Brain microvascular endothelial cell (primary cell): ENCODE data around the gene TBC1D24.

Experiments used
- DNase-seq: peaks from one replicate; pipeline ENCODE4 v3.0.0-alpha.2; 2020
- H3K27ac ChIP-seq: fragments of 250-450 bp; sonication (Bioruptor Pico); 2 replicates; pipeline ENCODE4 v1.5.1; 2020; ENCODE audit warnings: mild to moderate bottlenecking, moderate library complexity
- H3K27me3 ChIP-seq: fragments of 250-450 bp; sonication (Bioruptor Pico); replicated peaks from 2 replicates; pipeline ENCODE4 v1.5.1; 2020; ENCODE audit warnings: mild to moderate bottlenecking
- H3K36me3 ChIP-seq: fragments of 250-450 bp; sonication (Bioruptor Pico); replicated peaks from 2 replicates; pipeline ENCODE4 v1.5.1; 2020; ENCODE audit warnings: mild to moderate bottlenecking
- H3K4me3 ChIP-seq: 2 replicates; pipeline ENCODE4 v1.5.1; 2011; ENCODE audit warnings: low read depth, mild to moderate bottlenecking, control low read depth, low read length, moderate library complexity
- in situ Hi-C: cut with HindIII; loops from 2 replicates; pipeline ENCODE4 v1.10.0; 2017; ENCODE audit warnings: low sequenced_read_pairs, low pct_ligation_motif_present
- TF ChIP-seq, protein P1 (sequence below): IDR thresholded peaks from 2 replicates; pipeline ENCODE4 v1.5.1; 2011; ENCODE audit warnings: low read depth, mild to moderate bottlenecking, moderate library complexity, low read length, control low read depth, inconsistent platforms; ENCODE audit errors: missing control alignments

The TBC1D24 gene

DNA sequence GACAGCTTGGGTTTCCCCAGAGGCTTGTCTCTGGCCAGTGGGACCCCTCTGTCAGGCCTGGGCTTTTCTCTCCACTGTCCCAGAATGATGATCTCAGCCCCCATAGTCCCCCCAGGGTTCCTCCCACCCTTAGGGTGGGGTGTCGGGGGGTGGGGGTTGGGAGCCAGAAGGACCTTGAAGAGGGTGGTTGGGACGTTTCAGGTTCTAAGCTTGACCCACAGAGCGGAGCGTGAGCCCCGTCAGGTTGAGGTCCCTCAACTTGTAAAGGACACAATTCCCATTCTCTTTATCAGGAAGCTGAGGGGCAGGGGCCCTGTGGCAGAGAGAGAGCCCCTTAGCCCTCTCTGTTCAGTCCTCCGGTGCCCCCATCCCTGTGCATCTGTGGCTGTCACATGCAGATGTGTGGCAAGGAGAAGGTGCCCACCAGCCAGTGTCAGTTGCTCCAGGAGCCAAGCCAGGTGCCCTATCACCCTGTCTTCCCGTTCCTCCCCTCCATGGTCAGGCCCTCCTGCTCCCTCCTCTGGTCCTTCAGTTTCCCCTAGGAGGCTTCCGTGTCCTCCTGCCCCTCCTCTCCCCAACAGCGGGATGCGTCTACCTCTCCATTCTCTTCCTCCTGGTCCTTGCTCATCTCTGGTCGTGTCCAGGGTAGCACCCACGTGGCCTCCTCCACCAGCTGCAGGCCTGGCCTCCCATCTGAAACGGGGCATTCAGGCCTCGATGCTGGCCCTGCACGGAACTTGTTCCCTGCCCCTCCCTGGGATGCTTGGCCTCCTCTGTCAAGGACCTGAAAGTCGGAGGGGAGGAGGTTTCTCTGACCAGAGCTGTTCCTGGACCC is 5.3 kb upstream of the TBC1D24 start:
- Histone ChIP-seq H3K4me3 (no peak overlapping the region), H3K27me3 (no peaks in the 10 kb centered on the region)
- in situ Hi-C loops = no loop called here

DNA sequence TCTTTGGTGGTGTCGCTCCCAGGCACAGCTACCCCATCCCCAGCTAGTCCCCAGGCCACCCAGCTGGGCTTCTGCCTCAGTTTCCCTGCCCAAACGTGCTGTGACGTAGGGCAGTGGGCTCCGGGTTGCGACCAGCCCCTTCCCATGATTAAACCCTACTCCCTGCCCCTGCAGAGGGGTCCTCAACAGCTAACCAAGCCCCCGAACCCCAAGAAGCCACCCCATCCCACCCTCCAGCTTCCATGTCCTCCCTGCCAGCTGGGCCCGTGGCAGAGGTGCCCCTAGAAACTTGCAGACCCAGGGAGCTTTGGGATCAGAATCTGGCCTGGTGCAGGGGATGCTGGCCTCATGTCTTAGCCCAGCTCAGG is 4.7 kb upstream of the TBC1D24 start:
- TF ChIP-seq, protein P1, sequence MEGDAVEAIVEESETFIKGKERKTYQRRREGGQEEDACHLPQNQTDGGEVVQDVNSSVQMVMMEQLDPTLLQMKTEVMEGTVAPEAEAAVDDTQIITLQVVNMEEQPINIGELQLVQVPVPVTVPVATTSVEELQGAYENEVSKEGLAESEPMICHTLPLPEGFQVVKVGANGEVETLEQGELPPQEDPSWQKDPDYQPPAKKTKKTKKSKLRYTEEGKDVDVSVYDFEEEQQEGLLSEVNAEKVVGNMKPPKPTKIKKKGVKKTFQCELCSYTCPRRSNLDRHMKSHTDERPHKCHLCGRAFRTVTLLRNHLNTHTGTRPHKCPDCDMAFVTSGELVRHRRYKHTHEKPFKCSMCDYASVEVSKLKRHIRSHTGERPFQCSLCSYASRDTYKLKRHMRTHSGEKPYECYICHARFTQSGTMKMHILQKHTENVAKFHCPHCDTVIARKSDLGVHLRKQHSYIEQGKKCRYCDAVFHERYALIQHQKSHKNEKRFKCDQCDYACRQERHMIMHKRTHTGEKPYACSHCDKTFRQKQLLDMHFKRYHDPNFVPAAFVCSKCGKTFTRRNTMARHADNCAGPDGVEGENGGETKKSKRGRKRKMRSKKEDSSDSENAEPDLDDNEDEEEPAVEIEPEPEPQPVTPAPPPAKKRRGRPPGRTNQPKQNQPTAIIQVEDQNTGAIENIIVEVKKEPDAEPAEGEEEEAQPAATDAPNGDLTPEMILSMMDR = no peak
- in situ Hi-C loops = no loop called here
- Histone ChIP-seq H3K36me3 (no peaks in the 10 kb centered on the region), H3K27ac (no peak overlapping the region), H3K4me3 (no peak overlapping the region), H3K27me3 (no peaks in the 10 kb centered on the region)
- no peak for DNase-seq

More for the DNA sequence above, 5.3 kb upstream of the TBC1D24 start:
- DNase-seq = no peak
- TF ChIP-seq, protein P1 = no peak
- Histone ChIP-seq H3K27ac (no peak overlapping the region), H3K36me3 (no peaks in the 10 kb centered on the region)

DNA sequence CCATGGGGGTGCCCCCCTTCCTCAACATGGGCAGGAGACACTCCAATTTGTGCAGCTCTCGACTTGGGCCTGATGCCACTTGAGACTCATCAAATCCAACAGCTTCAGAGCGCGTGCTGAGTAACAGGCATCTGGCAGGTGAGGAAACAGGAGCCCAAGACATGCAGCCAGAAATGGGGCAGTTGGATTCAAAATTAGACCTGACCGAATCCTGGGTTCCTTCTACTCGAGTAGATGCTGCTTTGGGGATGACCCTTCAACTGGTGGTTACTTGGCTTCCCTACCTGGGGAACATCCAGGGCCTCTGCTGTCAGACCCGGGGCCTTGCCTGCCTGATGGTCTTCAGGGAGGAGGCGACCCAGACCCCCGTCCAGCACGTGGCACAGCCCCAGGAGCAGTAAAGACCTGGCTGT is 4.3 kb upstream of the TBC1D24 start:
- no peaks in the 10 kb centered on the region for H3K36me3 ChIP-seq
- in situ Hi-C loops = no loop called here
- TF ChIP-seq, protein P1 = no peak
- no peak overlapping the region for H3K27ac ChIP-seq
- H3K27me3 ChIP-seq = no peaks in the 10 kb centered on the region
- H3K4me3 ChIP-seq = no peak overlapping the region
- no peak for DNase-seq

DNA sequence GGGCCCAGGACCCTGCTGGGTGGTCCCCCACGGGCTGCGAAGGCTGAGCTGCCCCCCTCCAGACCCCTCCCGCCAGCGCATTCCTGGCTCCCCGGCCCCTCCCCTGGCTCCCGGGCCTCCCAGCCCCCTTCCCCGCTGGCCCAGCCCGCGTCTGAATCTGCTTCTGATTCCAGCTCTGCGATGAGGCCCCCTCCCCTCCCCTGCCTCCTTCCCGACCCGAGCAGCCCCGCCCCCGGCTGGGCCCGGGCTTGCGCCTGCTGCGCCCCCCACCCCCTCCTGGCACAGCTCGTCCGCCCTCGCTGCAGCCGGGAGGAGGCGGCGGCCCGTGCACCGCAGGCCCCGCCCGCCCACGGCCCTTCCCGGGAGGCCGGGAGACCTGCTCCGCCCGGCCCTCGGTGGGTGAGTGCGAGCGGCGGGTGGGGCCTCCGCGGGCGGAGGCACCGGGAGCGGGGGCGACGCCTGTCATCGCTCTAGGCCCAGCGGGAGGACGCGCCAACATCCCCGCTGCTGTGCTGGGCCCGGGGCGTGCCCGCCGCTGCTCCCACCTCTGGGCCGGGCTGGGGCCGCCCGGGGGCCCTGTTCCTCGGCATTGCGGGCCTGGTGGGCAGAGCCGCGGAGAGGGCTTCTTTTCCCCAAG is 3.8 kb upstream of the TBC1D24 start, which contains the start of gene NTN3:
TSS of gene NTN3 (plus strand) at position 282 of the 637 bp plus-strand sequence. CDS start 405 bp downstream, outside the sequence.
- H3K27me3 ChIP-seq = no peaks in the 10 kb centered on the region
- TF ChIP-seq, protein P1 = no peak
- no peaks in the 10 kb centered on the region for H3K36me3 ChIP-seq
- DNase-seq = no peak
- H3K4me3 ChIP-seq = no peak within 1 kb of the TSS
- no peak within 1 kb of the TSS for H3K27ac ChIP-seq
- in situ Hi-C loops = no loop called here

DNA sequence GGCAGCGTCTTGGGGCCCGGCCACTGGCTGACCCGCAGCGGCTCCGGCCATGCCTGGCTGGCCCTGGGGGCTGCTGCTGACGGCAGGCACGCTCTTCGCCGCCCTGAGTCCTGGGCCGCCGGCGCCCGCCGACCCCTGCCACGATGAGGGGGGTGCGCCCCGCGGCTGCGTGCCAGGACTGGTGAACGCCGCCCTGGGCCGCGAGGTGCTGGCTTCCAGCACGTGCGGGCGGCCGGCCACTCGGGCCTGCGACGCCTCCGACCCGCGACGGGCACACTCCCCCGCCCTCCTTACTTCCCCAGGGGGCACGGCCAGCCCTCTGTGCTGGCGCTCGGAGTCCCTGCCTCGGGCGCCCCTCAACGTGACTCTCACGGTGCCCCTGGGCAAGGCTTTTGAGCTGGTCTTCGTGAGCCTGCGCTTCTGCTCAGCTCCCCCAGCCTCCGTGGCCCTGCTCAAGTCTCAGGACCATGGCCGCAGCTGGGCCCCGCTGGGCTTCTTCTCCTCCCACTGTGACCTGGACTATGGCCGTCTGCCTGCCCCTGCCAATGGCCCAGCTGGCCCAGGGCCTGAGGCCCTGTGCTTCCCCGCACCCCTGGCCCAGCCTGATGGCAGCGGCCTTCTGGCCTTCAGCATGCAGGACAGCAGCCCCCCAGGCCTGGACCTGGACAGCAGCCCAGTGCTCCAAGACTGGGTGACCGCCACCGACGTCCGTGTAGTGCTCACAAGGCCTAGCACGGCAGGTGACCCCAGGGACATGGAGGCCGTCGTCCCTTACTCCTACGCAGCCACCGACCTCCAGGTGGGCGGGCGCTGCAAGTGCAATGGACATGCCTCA is 3.1 kb upstream of the TBC1D24 start:
- no peaks in the 10 kb centered on the region for H3K27me3 ChIP-seq
- no peak overlapping the region for H3K27ac ChIP-seq
- in situ Hi-C loops = no loop called here

More for the DNA sequence above, 3.1 kb upstream of the TBC1D24 start:
- Histone ChIP-seq H3K4me3 (no peak overlapping the region), H3K36me3 (no peaks in the 10 kb centered on the region)
- no peak for DNase-seq
- TF ChIP-seq, protein P1 = no peak
